Suprapubic skin (tissue), 4 donors: ENCODE data around the gene FBXO48. TPM values are rescaled to one million over a fixed set of nuclear protein-coding genes. Genes with fewer than 3 reads are reported as not detected.

ENCODE experiments used
- DNase-seq, 2 donors: peaks; one replicate each; pipeline ENCODE4 v3.0.0-alpha.2; 2019; ENCODE audit warnings: low spot score in 2 of 2
- H3K27ac ChIP-seq: fragments of 200-600 bp; sonication (generic); one replicate; pipeline ENCODE4 v1.5.1; 2019
- H3K27me3 ChIP-seq: fragments of 200-600 bp; sonication (generic); one replicate; pipeline ENCODE4 v1.5.1; 2019
- H3K36me3 ChIP-seq: fragments of 200-600 bp; sonication (generic); one replicate; pipeline ENCODE4 v1.5.1; 2019
- H3K4me1 ChIP-seq: fragments of 200-600 bp; sonication (generic); one replicate; pipeline ENCODE4 v1.5.1; 2019
- H3K4me3 ChIP-seq: fragments of 200-600 bp; sonication (generic); one replicate; pipeline ENCODE4 v1.5.1; 2019; ENCODE audit warnings: mild to moderate bottlenecking
- H3K9me3 ChIP-seq: fragments of 200-600 bp; sonication (generic); one replicate; pipeline ENCODE4 v1.5.1; 2019
- CTCF ChIP-seq, 2 donors: fragments of 200-600 bp in 1 of 2; fragments of 450-650 bp in 1 of 2; sonication (generic) in 1 of 2; IDR thresholded peaks; one replicate each; pipeline ENCODE4 v1.5.1; 2016 to 2019; ENCODE audit warnings: antibody characterized with exemption in 2 of 2, mild to moderate bottlenecking in 1 of 2, moderate library complexity in 1 of 2
- EP300 ChIP-seq: sonication (generic); formaldehyde crosslinking; IDR thresholded peaks from one replicate; pipeline ENCODE4 v1.6.1; 2017; ENCODE audit warnings: antibody characterized with exemption
- POLR2A ChIP-seq, 2 donors: fragments of 450-650 bp; IDR thresholded peaks; one replicate each; pipeline ENCODE4 v1.6.1; 2017; ENCODE audit warnings: antibody characterized with exemption in 2 of 2, mild to moderate bottlenecking in 2 of 2, moderate library complexity in 2 of 2
- POLR2AphosphoS5 ChIP-seq, 3 donors: sonication (generic); formaldehyde crosslinking; IDR thresholded peaks; one replicate each; pipeline ENCODE4 v1.6.1; 2017; ENCODE audit warnings: antibody characterized with exemption in 3 of 3
- WGBS: methylation state at CpG from one replicate; pipeline ENCODE4 v1.1.5; 2018; 5-methylcytosine and 5-hydroxymethylcytosine counted together
- total RNA-seq, 4 donors: library from RNA; depleted of rRNA; stranded (reverse); fragments of >200 nt; gene quantifications; one replicate each; pipeline ENCODE4 v1.1.0, GENCODE V29; 2016

The FBXO48 gene
- total RNA-seq, 4 donors from 2014 or later = 1.1 to 2.7 (median 1.7) TPM

DNA sequence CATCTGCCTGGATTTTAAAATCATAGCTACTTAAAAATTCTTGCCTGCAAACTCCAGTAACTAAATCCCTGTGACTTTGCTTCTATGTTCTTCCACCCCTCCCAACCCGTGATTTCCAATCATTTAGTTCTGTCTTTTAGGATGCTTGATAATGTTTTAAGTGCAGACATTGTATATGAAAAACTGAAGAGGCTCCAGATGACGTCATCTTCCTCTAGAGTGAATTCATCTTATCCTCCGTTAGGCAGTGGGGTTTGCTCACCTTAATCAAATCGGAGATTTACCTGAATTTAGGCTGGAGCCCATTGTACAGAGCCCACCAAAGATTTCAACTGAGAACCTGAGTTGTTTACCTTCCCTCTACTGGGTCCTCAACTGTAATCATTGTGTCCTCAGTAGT is 10.9 kb downstream of the FBXO48 start:
- no peaks in the 10 kb centered on the region for H3K36me3 ChIP-seq
- H3K9me3 ChIP-seq = no peaks in the 10 kb centered on the region
- no peak overlapping the region for H3K4me3 ChIP-seq
- no peak overlapping the region for H3K27ac ChIP-seq
- no peaks in the 10 kb centered on the region for H3K4me1 ChIP-seq
- no peaks in the 10 kb centered on the region for H3K27me3 ChIP-seq
- no peak for DNase-seq
- 93% methylated on average over 4 of the region's 4 CpGs for WGBS
- TF ChIP-seq CTCF (IDR thresholded peaks at IDR 0.05) (no peak), POLR2A (IDR thresholded peaks at IDR 0.05) (no peak), EP300 (no peak), POLR2AphosphoS5 (IDR thresholded peaks at IDR 0.05) (no peak)

- TF ChIP-seq CTCF (IDR thresholded peaks at IDR 0.05) (no peak), EP300 (no peak), POLR2A (IDR thresholded peaks at IDR 0.05) (no peak), POLR2AphosphoS5 (IDR thresholded peaks at IDR 0.05) (no peak)
- DNase-seq = no peak
- Histone ChIP-seq H3K4me3 (no peak overlapping the region), H3K36me3 (no peaks in the 10 kb centered on the region), H3K9me3 (no peaks in the 10 kb centered on the region), H3K27me3 (no peaks in the 10 kb centered on the region), H3K27ac (no peak overlapping the region), H3K4me1 (no peaks in the 10 kb centered on the region)
- WGBS = 87% methylated on average over 3 of the region's 3 CpGs
Observed at GRCh38 chr2:68454719-68455118, 12.4 kb downstream of the FBXO48 start.

- H3K4me1 ChIP-seq = no peaks in the 10 kb centered on the region
- TF ChIP-seq POLR2AphosphoS5 (IDR thresholded peaks at IDR 0.05) (no peak), EP300 (no peak), CTCF (IDR thresholded peaks at IDR 0.05) (no peak), POLR2A (IDR thresholded peaks at IDR 0.05) (no peak)
- 87% methylated on average over 2 of the region's 2 CpGs for WGBS
- no peak overlapping the region for H3K4me3 ChIP-seq
- no peak overlapping the region for H3K27ac ChIP-seq
- DNase-seq = no peak
- no peaks in the 10 kb centered on the region for H3K27me3 ChIP-seq
- H3K9me3 ChIP-seq = peaks cover 3% of the 10 kb centered on the region
- H3K36me3 ChIP-seq = no peaks in the 10 kb centered on the region
Observed at GRCh38 chr2:68453761-68454360, 13.2 kb downstream of the FBXO48 start.

- no peaks in the 10 kb centered on the region for H3K4me1 ChIP-seq
- H3K9me3 ChIP-seq = peaks cover 5% of the 10 kb centered on the region
- no peak for TF ChIP-seq EP300
- TF ChIP-seq CTCF (IDR thresholded peaks at IDR 0.05) = no peak
- no peak for TF ChIP-seq POLR2AphosphoS5 (IDR thresholded peaks at IDR 0.05)
- TF ChIP-seq POLR2A (IDR thresholded peaks at IDR 0.05) = no peak
- no peaks in the 10 kb centered on the region for H3K36me3 ChIP-seq
- DNase-seq = no peak
- WGBS = 70% methylated on average over 5 of the region's 5 CpGs
- no peak overlapping the region for H3K4me3 ChIP-seq
- no peak overlapping the region for H3K27ac ChIP-seq
- H3K27me3 ChIP-seq = no peaks in the 10 kb centered on the region
Observed at GRCh38 chr2:68452158-68452900, 14.8 kb downstream of the FBXO48 start.
